Measurements from ENCODE around the gene SCAP.
A peak's percentile ranks its signal among the peaks of the same experiment; 100 is the strongest.
"Not testable (repeated sequence)": the region's sequence is repeated elsewhere in the genome, so short reads cannot be mapped to it uniquely, and the experiment has no call there.

SCAP gene

DNA sequence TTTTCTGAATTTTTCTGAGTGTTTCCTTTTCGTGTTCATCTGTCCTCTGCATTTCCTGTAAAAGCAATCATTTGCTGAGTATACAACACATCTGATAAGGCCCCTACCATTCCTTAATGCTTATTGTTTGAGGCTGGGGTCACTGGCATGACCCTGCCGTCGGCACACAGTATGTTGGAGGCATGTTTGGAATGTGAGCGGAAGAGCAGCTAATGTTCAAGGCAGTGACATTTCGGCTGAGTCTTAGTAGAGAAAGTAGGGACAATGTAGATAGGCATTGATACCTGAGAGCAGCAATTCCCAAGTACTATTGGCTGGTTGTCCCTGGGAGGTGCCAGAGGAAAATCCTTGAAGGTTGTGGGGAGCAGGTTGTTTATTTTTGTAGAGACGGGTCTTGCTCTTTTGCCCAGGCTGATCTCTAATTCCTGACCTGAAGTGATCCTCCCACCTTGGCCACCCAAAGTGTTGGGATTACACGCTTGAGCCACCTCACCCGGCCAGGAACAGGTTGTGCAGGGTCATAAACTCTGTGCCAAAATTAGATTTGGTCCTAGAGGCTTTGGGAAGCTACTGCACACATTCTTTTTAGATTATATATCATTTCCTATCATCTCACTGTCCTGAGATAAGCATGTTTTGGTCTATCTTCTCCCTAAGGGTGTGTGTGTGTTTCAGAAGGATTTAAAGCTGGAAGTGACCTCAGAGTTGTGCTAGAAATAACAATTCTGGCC is 81.4 kb downstream of the SCAP start:
- DNase-seq, result peak; percentile 88

- DNase-seq, result no peak
These were observed 82.8 kb downstream of the SCAP start for GRCh38 chr3:47392933-47393332.

GRCh38 chr3:47385796-47386195 is 89.9 kb downstream of the SCAP start:
- no peak for DNase-seq

DNA sequence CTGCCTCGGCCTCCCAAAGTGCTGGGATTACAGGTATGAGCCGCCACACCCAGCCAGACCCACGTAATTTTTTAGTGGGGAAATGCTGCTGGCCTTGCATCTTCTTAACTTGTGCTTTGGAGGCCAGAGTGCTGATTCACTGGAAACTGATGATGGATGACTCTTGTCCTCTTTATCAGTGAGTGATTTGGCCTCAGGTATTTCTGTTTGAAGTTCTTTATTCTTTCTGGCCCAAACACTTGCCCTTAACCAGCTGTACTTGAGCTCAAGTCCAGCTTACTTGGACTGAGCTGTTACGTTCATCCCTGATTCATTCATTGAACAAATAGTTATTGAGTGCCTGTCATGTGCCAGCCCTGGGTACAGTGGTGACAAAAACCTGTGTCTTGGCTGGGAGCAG is 90.7 kb downstream of the SCAP start:
- DNase-seq, result no peak

GRCh38 chr3:47384425-47384824 is 91.3 kb downstream of the SCAP start:
- DNase-seq, result no peak

DNA sequence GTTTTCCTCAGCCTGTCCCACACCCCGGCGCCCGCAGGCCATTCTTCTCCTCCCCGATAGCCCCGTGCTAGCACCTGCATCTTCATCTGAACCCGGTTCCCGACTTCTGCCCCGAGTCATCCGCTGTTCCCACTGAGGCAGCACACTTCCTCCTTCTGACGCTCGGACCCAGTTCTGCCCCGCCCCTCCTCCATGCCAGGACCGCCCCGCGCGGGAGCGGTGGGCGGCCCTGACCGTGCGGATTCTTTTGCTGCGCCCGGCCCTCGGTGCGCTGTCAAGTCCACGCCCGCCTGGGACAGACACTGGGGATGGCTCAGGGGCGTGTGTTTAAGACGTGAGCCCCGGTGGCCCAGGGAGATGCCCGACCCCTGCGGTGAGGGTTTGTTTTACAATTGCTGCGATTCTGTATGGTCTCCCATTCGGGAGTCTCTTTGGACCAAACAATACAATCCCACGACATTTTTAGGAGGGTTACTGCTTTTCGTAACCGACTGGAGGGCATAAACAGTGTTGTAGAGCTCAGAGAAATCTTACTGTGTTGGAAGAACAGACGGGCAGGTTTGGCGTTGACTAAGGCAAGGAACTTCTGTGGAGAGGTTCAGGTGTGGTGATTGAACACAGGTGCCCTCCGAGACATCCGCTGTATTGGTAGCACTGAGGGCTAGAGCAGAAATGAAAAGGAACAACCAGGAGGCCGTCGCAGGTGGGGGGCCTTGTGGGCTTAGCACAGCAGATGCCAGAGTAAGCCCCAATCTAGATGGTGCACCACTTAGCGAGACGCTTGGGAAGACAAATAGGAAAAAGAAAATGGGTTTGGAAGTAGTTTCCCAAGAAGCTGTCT is 94.2 kb downstream of the SCAP start:
- DNase-seq, result peak; percentile 93

- DNase-seq, result peak; percentile 99
These were observed 95.0 kb downstream of the SCAP start, which contains the start of gene PTPN23 for GRCh38 chr3:47380601-47381316. TSS of gene PTPN23 (plus strand) at chr3:47381021. CDS start at chr3:47381097, 76 bp downstream.

GRCh38 chr3:47380026-47380600 is 95.6 kb downstream of the SCAP start:
- no peak for DNase-seq

DNA sequence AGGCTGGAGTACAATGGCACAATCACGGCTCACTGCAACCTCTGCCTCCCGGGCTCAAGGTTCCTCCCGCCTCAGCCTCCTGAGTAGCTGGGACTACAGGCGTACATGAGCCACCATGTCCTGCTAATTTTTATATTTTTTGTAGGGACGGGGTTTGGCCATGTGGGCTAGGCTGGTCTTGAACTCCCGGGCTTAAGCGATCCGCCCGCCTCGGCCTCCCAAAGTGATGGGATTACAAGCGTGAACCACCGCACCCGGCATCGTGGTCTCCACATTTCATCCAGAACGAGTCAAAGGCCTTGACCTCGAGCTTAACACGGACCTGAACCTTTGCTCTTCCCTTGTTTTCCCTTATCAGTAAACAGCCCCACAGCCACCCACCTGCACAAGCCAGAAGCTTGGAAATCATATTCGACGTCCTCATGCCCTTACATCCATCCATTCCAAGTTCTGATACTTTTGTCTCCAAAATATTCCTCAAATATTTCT is 96.3 kb downstream of the SCAP start:
- DNase-seq, result no peak

- no peak for DNase-seq
These were observed 96.9 kb downstream of the SCAP start for GRCh38 chr3:47378869-47379268.

DNA sequence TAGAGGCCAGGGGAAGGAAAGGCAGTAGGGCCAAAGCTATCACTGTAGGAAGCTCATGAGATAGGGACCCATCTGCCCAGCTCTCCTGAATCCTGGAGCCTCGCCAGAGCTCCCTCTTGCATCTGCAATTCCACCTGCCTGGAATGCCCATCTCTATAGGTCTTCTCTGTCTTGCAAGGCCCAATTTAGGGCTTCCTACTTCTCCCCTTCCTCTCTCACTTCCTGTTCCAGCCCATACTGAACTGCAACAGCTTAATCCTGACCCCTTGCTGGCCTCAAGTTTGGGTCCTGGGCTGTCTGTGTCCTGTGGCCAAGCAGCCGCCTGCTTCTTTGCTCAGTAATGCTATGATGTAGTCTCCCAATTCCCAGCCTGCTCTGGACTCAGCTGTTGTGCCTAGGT is 98.6 kb downstream of the SCAP start:
- no peak for DNase-seq

- no peak for DNase-seq
These were observed 99.3 kb downstream of the SCAP start for GRCh38 chr3:47376393-47376792.

- no peak for DNase-seq
These were observed 101.2 kb downstream of the SCAP start for GRCh38 chr3:47374587-47374986.

- no peak for DNase-seq
These were observed 104.6 kb downstream of the SCAP start for GRCh38 chr3:47370887-47371697.

- DNase-seq, result not testable (repeated sequence)
These were observed 105.7 kb downstream of the SCAP start for GRCh38 chr3:47370020-47370419.

- no peak for DNase-seq
These were observed 108.1 kb downstream of the SCAP start for GRCh38 chr3:47367631-47368030.

DNA sequence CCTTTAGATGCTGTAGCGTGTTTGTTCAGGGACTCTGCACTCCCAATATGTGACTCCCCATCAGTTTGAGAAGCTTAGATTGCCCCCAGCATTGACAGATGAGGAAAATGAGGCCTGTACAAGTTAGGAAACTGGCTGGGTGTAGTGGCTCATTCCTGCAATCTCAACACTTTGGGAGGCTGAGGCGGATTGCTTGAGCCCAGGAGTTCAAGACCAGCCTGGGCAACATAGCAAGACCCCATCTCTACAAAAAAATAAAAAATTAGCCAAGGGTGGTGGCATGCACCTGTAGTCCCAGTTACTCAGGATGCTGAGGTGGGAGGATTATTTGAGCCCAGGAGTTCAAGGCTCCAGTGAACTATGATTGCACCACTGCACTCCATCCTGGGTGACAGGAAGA is 108.9 kb downstream of the SCAP start:
- no peak for DNase-seq

DNA sequence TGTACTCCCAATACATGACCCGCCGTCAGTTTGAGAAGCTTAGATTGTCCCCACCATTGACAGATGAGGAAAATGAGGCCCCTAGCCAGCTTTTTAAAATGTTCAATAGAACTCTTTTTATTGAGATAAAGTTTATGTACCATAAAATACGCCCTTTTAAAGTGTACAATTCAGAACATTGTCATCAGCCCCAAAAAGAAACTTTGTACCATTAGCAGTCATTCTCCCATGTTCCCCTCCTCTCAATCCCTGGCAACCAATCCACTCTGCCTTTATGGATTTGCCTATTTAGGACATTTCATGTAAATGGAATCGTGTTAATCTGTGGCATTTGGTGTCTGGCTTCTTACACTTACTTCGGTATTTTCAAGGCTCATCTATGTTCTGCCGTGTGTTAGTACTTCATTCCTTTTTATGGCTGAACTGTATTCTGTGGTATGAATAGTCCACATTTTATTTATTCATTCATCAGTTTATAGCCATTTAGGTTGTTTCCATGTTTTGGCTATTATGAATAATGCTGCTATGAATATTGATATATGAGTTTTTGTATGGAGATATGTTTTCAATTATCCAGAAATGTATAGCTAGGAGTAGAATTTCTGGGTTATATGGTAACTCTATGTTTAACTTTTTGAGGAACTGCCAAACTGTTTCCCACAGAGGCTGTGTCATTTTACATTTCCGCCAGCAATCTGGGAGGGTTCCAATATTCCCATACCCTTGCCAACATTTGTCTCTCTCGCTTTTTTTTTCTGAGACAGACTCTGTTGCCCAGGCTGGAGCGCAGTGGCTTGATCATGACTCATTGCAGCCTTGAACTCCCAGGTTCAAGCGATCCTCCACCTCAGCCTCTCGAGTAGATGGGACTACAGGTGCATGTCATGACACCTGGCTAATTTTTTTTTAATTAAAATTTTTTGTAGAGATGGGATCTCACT is 110.3 kb downstream of the SCAP start:
- peak; percentile 82 for DNase-seq

Data from EL (cell line).